Measurements from ENCODE around the gene RASSF3. TPM values are rescaled to one million over a fixed set of nuclear protein-coding genes. Genes with fewer than 3 reads are reported as not detected.

RASSF3 gene
- total RNA-seq, 1 experiment from 2014 or later, result 13.4 TPM

DNA sequence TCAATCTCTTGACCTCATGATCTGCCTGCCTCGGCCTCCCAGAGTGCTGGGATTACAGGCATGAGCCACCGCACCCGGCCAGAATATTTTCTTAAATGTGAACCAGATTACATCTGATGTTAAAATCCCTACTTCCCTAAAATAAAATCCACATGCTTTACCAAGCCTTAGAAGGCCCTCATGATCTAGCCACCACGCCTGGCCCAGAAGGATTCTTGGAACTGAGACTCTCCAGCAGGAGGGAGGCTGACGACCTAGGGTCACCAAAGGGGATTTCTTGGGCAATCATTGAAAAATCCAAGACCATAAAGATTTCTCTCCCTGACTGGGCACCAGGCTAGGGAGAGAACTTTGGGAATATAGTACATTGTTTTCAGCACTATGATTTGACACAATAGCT, 25.2 kb upstream of the RASSF3 start:
- ATAC-seq (no peak), DNase-seq (no peak)
- no peak overlapping the region for H3K27ac ChIP-seq (ENCODE audit: low read length)
- H3K4me1 ChIP-seq (ENCODE audit: insufficient read depth, low read length), result no peaks in the 10 kb centered on the region
- ChIA-PET CTCF (no interaction called here), POLR2A (ENCODE audit: unreplicated experiment) (no interaction called here)
- no peak overlapping the region for H3K4me3 ChIP-seq (ENCODE audit: low read length)
- H3K4me2 ChIP-seq (ENCODE audit: low read length), result no peak overlapping the region
- no TSS peak for BruUV-seq (replicated peaks)
- no peaks in the 10 kb centered on the region for H3K9me2 ChIP-seq (replicated peaks; ENCODE audit: low read length)
- no peaks in the 10 kb centered on the region for H3K79me2 ChIP-seq (ENCODE audit: low read length)
- no peaks in the 10 kb centered on the region for H3F3A ChIP-seq (ENCODE audit: low read length, unreplicated experiment)
- H3K36me3 ChIP-seq (ENCODE audit: low read depth, low read length), result no peaks in the 10 kb centered on the region
- H3K27me3 ChIP-seq (ENCODE audit: low read length), result no peaks in the 10 kb centered on the region
- no peak overlapping the region for H3K9ac ChIP-seq (ENCODE audit: low read length)
- TF ChIP-seq, protein P1, sequence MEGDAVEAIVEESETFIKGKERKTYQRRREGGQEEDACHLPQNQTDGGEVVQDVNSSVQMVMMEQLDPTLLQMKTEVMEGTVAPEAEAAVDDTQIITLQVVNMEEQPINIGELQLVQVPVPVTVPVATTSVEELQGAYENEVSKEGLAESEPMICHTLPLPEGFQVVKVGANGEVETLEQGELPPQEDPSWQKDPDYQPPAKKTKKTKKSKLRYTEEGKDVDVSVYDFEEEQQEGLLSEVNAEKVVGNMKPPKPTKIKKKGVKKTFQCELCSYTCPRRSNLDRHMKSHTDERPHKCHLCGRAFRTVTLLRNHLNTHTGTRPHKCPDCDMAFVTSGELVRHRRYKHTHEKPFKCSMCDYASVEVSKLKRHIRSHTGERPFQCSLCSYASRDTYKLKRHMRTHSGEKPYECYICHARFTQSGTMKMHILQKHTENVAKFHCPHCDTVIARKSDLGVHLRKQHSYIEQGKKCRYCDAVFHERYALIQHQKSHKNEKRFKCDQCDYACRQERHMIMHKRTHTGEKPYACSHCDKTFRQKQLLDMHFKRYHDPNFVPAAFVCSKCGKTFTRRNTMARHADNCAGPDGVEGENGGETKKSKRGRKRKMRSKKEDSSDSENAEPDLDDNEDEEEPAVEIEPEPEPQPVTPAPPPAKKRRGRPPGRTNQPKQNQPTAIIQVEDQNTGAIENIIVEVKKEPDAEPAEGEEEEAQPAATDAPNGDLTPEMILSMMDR (conservative IDR thresholded peaks at IDR 0.05; ENCODE audit: low read depth, low read length), result no peak
- TF ChIP-seq EZH2phosphoT487 (IDR thresholded peaks at IDR 0.05; ENCODE audit: borderline replicate concordance, low read length), result no peak
- TF ChIP-seq EZH2 (IDR thresholded peaks at IDR 0.05; ENCODE audit: low read length, unreplicated experiment), result no peak
- no peaks in the 10 kb centered on the region for H4K20me1 ChIP-seq (ENCODE audit: low read length)
- intact Hi-C loops (cut with micrococcal nuclease), result no loop called here
- H3K9me3 ChIP-seq (ENCODE audit: low read length), result no peaks in the 10 kb centered on the region
- H2AFZ ChIP-seq (ENCODE audit: low read length), result no peak overlapping the region

DNA sequence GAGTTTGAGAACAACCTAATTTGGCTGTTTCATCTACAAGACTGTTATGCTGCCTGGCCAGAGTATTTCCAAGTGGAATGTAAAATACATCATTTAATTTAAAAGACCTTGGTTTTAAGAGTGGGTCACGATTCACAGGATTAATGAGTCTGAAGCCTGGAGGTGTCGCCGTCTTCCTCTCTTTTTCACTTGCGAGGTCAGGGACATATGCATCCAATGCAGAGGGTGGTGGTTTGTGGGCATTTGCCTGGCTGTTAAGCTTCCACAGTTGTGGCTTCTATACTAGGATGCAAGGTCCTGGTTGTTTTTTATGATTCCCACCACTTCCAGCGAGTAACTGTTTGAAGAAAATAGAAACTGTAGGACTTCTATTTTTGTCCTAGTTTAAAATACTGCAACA, 22.8 kb upstream of the RASSF3 start:
- Histone ChIP-seq H3K27me3 (ENCODE audit: low read length) (no peaks in the 10 kb centered on the region), H3K4me2 (ENCODE audit: low read length) (no peak overlapping the region), H3F3A (ENCODE audit: low read length, unreplicated experiment) (no peaks in the 10 kb centered on the region), H3K4me3 (ENCODE audit: low read length) (no peak overlapping the region), H3K9ac (ENCODE audit: low read length) (no peak overlapping the region), H3K79me2 (ENCODE audit: low read length) (no peaks in the 10 kb centered on the region), H3K9me2 (replicated peaks; ENCODE audit: low read length) (no peaks in the 10 kb centered on the region), H4K20me1 (ENCODE audit: low read length) (no peaks in the 10 kb centered on the region), H3K9me3 (ENCODE audit: low read length) (no peaks in the 10 kb centered on the region), H3K27ac (ENCODE audit: low read length) (no peak overlapping the region), H2AFZ (ENCODE audit: low read length) (no peak overlapping the region), H3K4me1 (ENCODE audit: insufficient read depth, low read length) (no peaks in the 10 kb centered on the region), H3K36me3 (ENCODE audit: low read depth, low read length) (no peaks in the 10 kb centered on the region)
- POLR2A ChIA-PET (ENCODE audit: unreplicated experiment), result no interaction called here
- TF ChIP-seq EZH2 (IDR thresholded peaks at IDR 0.05; ENCODE audit: low read length, unreplicated experiment) (no peak), EZH2phosphoT487 (IDR thresholded peaks at IDR 0.05; ENCODE audit: borderline replicate concordance, low read length) (no peak)
- TF ChIP-seq, protein P1 (conservative IDR thresholded peaks at IDR 0.05; ENCODE audit: low read depth, low read length), result no peak
- no peak for ATAC-seq
- intact Hi-C loops (cut with micrococcal nuclease), result no loop called here
- CTCF ChIA-PET, result no interaction called here
- DNase-seq, result no peak
- no TSS peak for BruUV-seq (replicated peaks)

DNA sequence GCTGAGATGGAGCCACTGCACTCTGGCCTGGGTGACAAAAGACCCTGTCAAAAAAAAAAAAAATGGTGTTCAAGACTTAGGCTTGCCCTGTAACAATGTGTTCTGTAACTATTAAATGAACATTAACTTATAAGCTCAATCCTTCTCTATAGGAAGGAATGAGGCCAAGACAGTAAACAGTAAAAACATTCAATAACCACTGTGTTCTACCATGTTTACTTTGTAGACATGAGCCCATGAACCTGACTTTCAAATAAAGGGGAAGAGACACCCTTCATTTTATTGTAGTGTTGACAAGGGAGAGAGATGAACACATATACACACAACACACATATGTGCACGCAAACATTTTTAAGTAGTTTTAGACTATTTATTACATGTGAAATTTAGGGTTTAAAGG, 20.1 kb upstream of the RASSF3 start:
- DNase-seq (no peak), ATAC-seq (no peak)
- no peaks in the 10 kb centered on the region for H3K4me1 ChIP-seq (ENCODE audit: insufficient read depth, low read length)
- no peaks in the 10 kb centered on the region for H3K9me2 ChIP-seq (replicated peaks; ENCODE audit: low read length)
- ChIA-PET CTCF (no interaction called here), POLR2A (ENCODE audit: unreplicated experiment) (no interaction called here)
- no peaks in the 10 kb centered on the region for H3F3A ChIP-seq (ENCODE audit: low read length, unreplicated experiment)
- no peak overlapping the region for H2AFZ ChIP-seq (ENCODE audit: low read length)
- no peaks in the 10 kb centered on the region for H3K9me3 ChIP-seq (ENCODE audit: low read length)
- H3K79me2 ChIP-seq (ENCODE audit: low read length), result no peaks in the 10 kb centered on the region
- no peaks in the 10 kb centered on the region for H3K36me3 ChIP-seq (ENCODE audit: low read depth, low read length)
- no peaks in the 10 kb centered on the region for H3K27me3 ChIP-seq (ENCODE audit: low read length)
- no peak overlapping the region for H3K9ac ChIP-seq (ENCODE audit: low read length)
- TF ChIP-seq, protein P1 (conservative IDR thresholded peaks at IDR 0.05; ENCODE audit: low read depth, low read length), result no peak
- no peak for TF ChIP-seq EZH2 (IDR thresholded peaks at IDR 0.05; ENCODE audit: low read length, unreplicated experiment)
- no peak for TF ChIP-seq EZH2phosphoT487 (IDR thresholded peaks at IDR 0.05; ENCODE audit: borderline replicate concordance, low read length)
- no peaks in the 10 kb centered on the region for H4K20me1 ChIP-seq (ENCODE audit: low read length)
- no peak overlapping the region for H3K4me3 ChIP-seq (ENCODE audit: low read length)
- H3K27ac ChIP-seq (ENCODE audit: low read length), result no peak overlapping the region
- BruUV-seq (replicated peaks), result no TSS peak
- no peak overlapping the region for H3K4me2 ChIP-seq (ENCODE audit: low read length)
- intact Hi-C loops (cut with micrococcal nuclease), result no loop called here
